GM13977 (cell line): ENCODE measurements around the gene DFFA.

Experiments
- DNase-seq: peaks from one replicate; pipeline ENCODE4 v3.0.0; 2012; ENCODE audit warnings: low spot score
- CTCF ChIP-seq: IDR thresholded peaks from 2 replicates; pipeline ENCODE4 v1.5.1; 2012; ENCODE audit warnings: mild to moderate bottlenecking, control low read depth; ENCODE audit not compliant: insufficient read depth; ENCODE audit errors: extremely low read depth, missing control alignments
- in situ Hi-C: fragments of 300-500 bp; cut with MboI; formaldehyde crosslinking; loops from one replicate; pipeline ENCODE4 v1.12.0; 2022; ENCODE audit warnings: low sequenced_read_pairs, low pct_unique_long_range_greater_than_20kb, mixed read lengths, inconsistent platforms; ENCODE audit not compliant: unreplicated experiment

Gene DFFA

GRCh38 chr1:10440794-10441193 is 31.5 kb downstream of the DFFA start:
- DNase-seq = no peak
- in situ Hi-C loops = no loop called here
- no peak for TF ChIP-seq CTCF

GRCh38 chr1:10440305-10440704 is 32.0 kb downstream of the DFFA start:
- in situ Hi-C loops = no loop called here
- no peak for DNase-seq
- no peak for TF ChIP-seq CTCF

DNA sequence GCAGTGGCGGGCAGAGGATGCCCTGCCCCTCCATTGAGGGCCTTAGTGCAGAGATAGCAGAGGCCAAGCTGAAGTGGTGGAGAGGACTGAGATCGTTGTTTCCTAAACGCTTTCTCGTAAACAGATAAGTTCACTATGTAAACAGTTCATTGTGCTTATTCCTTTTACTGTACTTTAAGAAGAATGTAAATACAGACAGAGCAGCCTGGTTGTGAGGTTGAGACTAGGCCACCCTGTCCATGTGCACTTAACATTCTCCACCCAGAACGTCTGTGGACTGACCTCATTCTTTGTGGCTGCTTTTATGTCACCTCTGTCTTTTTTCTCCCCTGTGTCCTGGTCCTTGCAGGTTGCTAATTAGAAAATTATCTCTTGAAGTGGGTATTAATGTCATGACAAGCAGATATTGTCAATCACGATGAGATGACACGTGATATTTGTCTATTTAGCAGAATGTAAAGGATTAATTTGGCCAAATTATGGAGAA is 33.6 kb downstream of the DFFA start:
- in situ Hi-C loops = loop anchor here (10.0 kb wide), 1 partner anchor 46 kb away; no protein-coding TSS in a partner anchor
- no peak for TF ChIP-seq CTCF
- DNase-seq = no peak

- no peak for TF ChIP-seq CTCF
- in situ Hi-C loops = loop anchor here (10.0 kb wide), 1 partner anchor 48 kb away; no protein-coding TSS in a partner anchor
- DNase-seq = no peak
Measured at GRCh38 chr1:10437052-10437451, 35.3 kb downstream of the DFFA start.

DNA sequence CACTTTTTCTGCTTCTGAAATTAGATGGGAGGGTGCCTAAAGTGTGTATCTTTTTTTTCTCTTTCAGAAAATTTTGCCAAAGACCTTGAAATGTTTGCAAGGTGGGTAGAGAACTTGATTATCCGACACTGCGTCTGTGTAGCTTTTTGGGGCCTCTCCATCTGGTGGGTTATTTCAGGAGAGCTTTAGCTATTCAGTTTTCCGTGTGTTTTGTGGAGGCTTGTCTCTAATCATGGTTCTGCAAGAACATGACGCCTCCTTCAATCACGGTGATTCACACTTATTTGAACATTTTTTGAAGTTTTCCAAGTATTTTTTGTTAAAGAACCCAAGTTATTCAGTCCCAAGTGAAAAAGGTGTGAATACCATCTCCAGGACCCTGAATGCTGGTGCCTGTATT is 37.7 kb downstream of the DFFA start:
- TF ChIP-seq CTCF = no peak
- in situ Hi-C loops = loop anchor here (10.0 kb wide), 1 partner anchor 50 kb away; no protein-coding TSS in a partner anchor

GRCh38 chr1:10433790-10434189 is 38.5 kb downstream of the DFFA start:
- no peak for DNase-seq
- in situ Hi-C loops = loop anchor here (10.0 kb wide), 1 partner anchor 51 kb away; no protein-coding TSS in a partner anchor
- TF ChIP-seq CTCF = no peak

More for the DNA sequence above, 37.7 kb downstream of the DFFA start:
- no peak for DNase-seq
